MV-4-11 (cell line): ENCODE data around the gene CPAMD8.
"Not testable (repeated sequence)": the region's sequence is repeated elsewhere in the genome, so short reads cannot be mapped to it uniquely, and the experiment has no call there.

Experiments used
- DNase-seq: peaks from one replicate; lab custom pipeline; 2025; lab: John Stamatoyannopoulos, UW

The CPAMD8 gene

GRCh38 chr19:16891696-16892382 is 134.8 kb downstream of the CPAMD8 start:
- no peak for DNase-seq

GRCh38 chr19:16890461-16891184 is 136.0 kb downstream of the CPAMD8 start:
- DNase-seq, result peak; percentile 43

- DNase-seq, result no peak
Measured at GRCh38 chr19:16889883-16890460, 136.6 kb downstream of the CPAMD8 start.

GRCh38 chr19:16889366-16889882 is 137.2 kb downstream of the CPAMD8 start:
- DNase-seq, result no peak

- peak; percentile 96 for DNase-seq
Measured at GRCh38 chr19:16888629-16889365, 137.8 kb downstream of the CPAMD8 start, which contains the start of gene F2RL3. Gene F2RL3, plus strand, starts transcription at chr19:16888999. Its CDS starts 191 bp downstream, at chr19:16889190.

- no peak for DNase-seq
Measured at GRCh38 chr19:16887353-16888265, 139.0 kb downstream of the CPAMD8 start.

- peak; percentile 41 for DNase-seq
Measured at GRCh38 chr19:16886305-16886880, 140.2 kb downstream of the CPAMD8 start.

- DNase-seq, result no peak
Measured at GRCh38 chr19:16885166-16885565, 141.4 kb downstream of the CPAMD8 start.

GRCh38 chr19:16883522-16883921 is 143.1 kb downstream of the CPAMD8 start:
- DNase-seq, result no peak

GRCh38 chr19:16882146-16882545 is 144.5 kb downstream of the CPAMD8 start:
- no peak for DNase-seq

GRCh38 chr19:16880884-16881554 is 145.6 kb downstream of the CPAMD8 start:
- DNase-seq, result no peak

- DNase-seq, result no peak
Measured at GRCh38 chr19:16878181-16878965, 148.2 kb downstream of the CPAMD8 start.

- peak; percentile 77 for DNase-seq
Measured at GRCh38 chr19:16877581-16877980, 149.0 kb downstream of the CPAMD8 start.

- peak; percentile 95 for DNase-seq
Measured at GRCh38 chr19:16876904-16877361, 149.7 kb downstream of the CPAMD8 start.

- DNase-seq, result no peak
Measured at GRCh38 chr19:16875584-16876555, 150.7 kb downstream of the CPAMD8 start.

- not testable (repeated sequence) for DNase-seq
Measured at GRCh38 chr19:16874978-16875299, 151.7 kb downstream of the CPAMD8 start.

GRCh38 chr19:16874250-16874977 is 152.2 kb downstream of the CPAMD8 start:
- no peak for DNase-seq
